H9 (cell line): ENCODE measurements around the gene LEMD1. TPM values are rescaled to one million over a fixed set of nuclear protein-coding genes. Genes with fewer than 3 reads are reported as not detected.

Experiments used
- DNase-seq: peaks from one replicate; pipeline ENCODE4 v3.0.0-alpha.2; 2017
- H2AFZ ChIP-seq: one replicate; pipeline ENCODE4 v1.6.1; 2013; ENCODE audit warnings: mild to moderate bottlenecking, low read length, control low read depth, moderate library complexity
- H2AK5ac ChIP-seq: 2 replicates; pipeline ENCODE4 v1.6.1; 2013; ENCODE audit warnings: low read length, control low read depth, mixed read lengths; ENCODE audit not compliant: insufficient read length
- H2BK120ac ChIP-seq: one replicate; pipeline ENCODE4 v1.6.1; 2013; ENCODE audit warnings: low read depth, mild to moderate bottlenecking, low read length, control low read depth, inconsistent platforms; ENCODE audit not compliant: poor library complexity, severe bottlenecking
- H2BK12ac ChIP-seq: 2 replicates; pipeline ENCODE4 v1.6.1; 2013; ENCODE audit warnings: low read length, control low read depth, mixed read lengths, low read depth; ENCODE audit not compliant: insufficient read length
- H2BK15ac ChIP-seq: 2 replicates; pipeline ENCODE4 v1.6.1; 2013; ENCODE audit warnings: low read depth, low read length, control low read depth
- H2BK20ac ChIP-seq: one replicate; pipeline ENCODE4 v1.6.1; 2013; ENCODE audit warnings: low read depth, mild to moderate bottlenecking, low read length, control low read depth, inconsistent platforms; ENCODE audit not compliant: poor library complexity, severe bottlenecking
- H2BK5ac ChIP-seq: 2 replicates; pipeline ENCODE4 v1.6.1; 2013; ENCODE audit warnings: low read length, control low read depth, mixed read lengths; ENCODE audit not compliant: insufficient read length
- H3K14ac ChIP-seq: 2 replicates; pipeline ENCODE4 v1.6.1; 2013; ENCODE audit warnings: low read length, control low read depth; ENCODE audit not compliant: insufficient read depth
- H3K18ac ChIP-seq: 2 replicates; pipeline ENCODE4 v1.6.1; 2013; ENCODE audit warnings: low read depth, mild to moderate bottlenecking, mixed read lengths, low read length, control low read depth; ENCODE audit not compliant: insufficient read length
- H3K23ac ChIP-seq: 2 replicates; pipeline ENCODE4 v1.6.1; 2013; ENCODE audit warnings: low read length, control low read depth, mixed read lengths, low read depth; ENCODE audit not compliant: insufficient read length
- H3K23me2 ChIP-seq: 2 replicates; pipeline ENCODE4 v1.6.1; 2013; ENCODE audit warnings: low read depth, mild to moderate bottlenecking, mixed read lengths, low read length, control low read depth; ENCODE audit not compliant: insufficient read length, poor library complexity, severe bottlenecking
- H3K27ac ChIP-seq: 2 replicates; pipeline ENCODE4 v1.5.1; 2013; ENCODE audit warnings: low read length, control low read depth, mixed read lengths, low read depth; ENCODE audit not compliant: insufficient read length
- H3K27me3 ChIP-seq: 2 replicates; pipeline ENCODE4 v1.6.1; 2013; ENCODE audit warnings: low read length, control low read depth, inconsistent platforms; ENCODE audit not compliant: insufficient read depth
- H3K4ac ChIP-seq: 2 replicates; pipeline ENCODE4 v1.6.1; 2013; ENCODE audit warnings: low read depth, mild to moderate bottlenecking, control low read depth, inconsistent platforms, low read length, moderate library complexity
- H3K4me1 ChIP-seq: 2 replicates; pipeline ENCODE4 v1.6.1; 2013; ENCODE audit warnings: low read length, control low read depth, inconsistent platforms; ENCODE audit not compliant: insufficient read depth
- H3K4me2 ChIP-seq: 2 replicates; pipeline ENCODE4 v1.6.1; 2013; ENCODE audit warnings: low read length, control low read depth, mixed read lengths; ENCODE audit not compliant: insufficient read length, insufficient read depth
- H3K56ac ChIP-seq: 2 replicates; pipeline ENCODE4 v1.6.1; 2013; ENCODE audit warnings: low read depth, mild to moderate bottlenecking, mixed read lengths, low read length, control low read depth; ENCODE audit not compliant: insufficient read length
- H3K79me1 ChIP-seq: 2 replicates; pipeline ENCODE4 v1.6.1; 2013; ENCODE audit warnings: low read depth, mild to moderate bottlenecking, moderate library complexity, low read length, control low read depth, inconsistent platforms; ENCODE audit not compliant: insufficient read depth, poor library complexity, severe bottlenecking
- H3K79me2 ChIP-seq: 2 replicates; pipeline ENCODE4 v1.6.1; 2013; ENCODE audit warnings: low read length, control low read depth, inconsistent platforms; ENCODE audit not compliant: insufficient read depth
- H3K9ac ChIP-seq: 2 replicates; pipeline ENCODE4 v1.6.1; 2013; ENCODE audit warnings: low read length, control low read depth, mixed read lengths; ENCODE audit not compliant: insufficient read length; ENCODE audit errors: extremely low read depth
- H3K9me3 ChIP-seq: one replicate; pipeline ENCODE4 v1.6.1; 2013; ENCODE audit warnings: low read depth, low read length, inconsistent platforms; ENCODE audit not compliant: control insufficient read depth
- H3T11ph ChIP-seq: one replicate; pipeline ENCODE4 v1.6.1; 2013; ENCODE audit warnings: mild to moderate bottlenecking, low read length, control low read depth, inconsistent platforms
- H4K20me1 ChIP-seq: one replicate; pipeline ENCODE4 v1.6.1; 2013; ENCODE audit not compliant: control insufficient read depth, insufficient read length, insufficient read depth
- H4K5ac ChIP-seq: 2 replicates; pipeline ENCODE4 v1.6.1; 2013; ENCODE audit warnings: low read depth, mild to moderate bottlenecking, mixed read lengths, low read length, control low read depth; ENCODE audit not compliant: insufficient read length
- H4K8ac ChIP-seq: replicated peaks from 2 replicates; pipeline ENCODE4 v1.6.1; 2013; ENCODE audit warnings: low read length, control low read depth, mixed read lengths, low read depth; ENCODE audit not compliant: insufficient read length
- H4K91ac ChIP-seq: 2 replicates; pipeline ENCODE4 v1.6.1; 2013; ENCODE audit warnings: low read depth, mild to moderate bottlenecking, moderate library complexity, mixed read lengths, low read length, control low read depth; ENCODE audit not compliant: insufficient read length
- H3K27ac Mint-ChIP-seq, 3 experiments: 2 replicates in 2 of 3; 3 replicates in 1 of 3; pipeline ENCODE4 v1.8.0; 2020 to 2021; ENCODE audit warnings: mixed read lengths in 3 of 3, mild to moderate bottlenecking in 1 of 3, moderate library complexity in 1 of 3
- H3K27me3 Mint-ChIP-seq: 2 replicates; pipeline ENCODE4 v1.8.0; 2021; ENCODE audit warnings: low read depth, mild to moderate bottlenecking, moderate library complexity, mixed read lengths
- H3K36me3 Mint-ChIP-seq, 3 experiments: 2 replicates in 2 of 3; 3 replicates in 1 of 3; pipeline ENCODE4 v1.8.0; 2020 to 2021; ENCODE audit warnings: low read depth in 3 of 3, mixed read lengths in 3 of 3; ENCODE audit not compliant: insufficient read depth in 1 of 3
- H3K4me1 Mint-ChIP-seq, 2 experiments: 2 replicates each; pipeline ENCODE4 v1.8.0; 2020; ENCODE audit warnings: mixed read lengths in 2 of 2
- H3K4me3 Mint-ChIP-seq, 2 experiments: 2 replicates in 1 of 2; 3 replicates in 1 of 2; pipeline ENCODE4 v1.8.0; 2020 to 2021; ENCODE audit warnings: mild to moderate bottlenecking in 2 of 2, mixed read lengths in 2 of 2, moderate library complexity in 1 of 2
- H3K9me3 Mint-ChIP-seq, 2 experiments: 2 replicates in 1 of 2; 3 replicates in 1 of 2; pipeline ENCODE4 v1.8.0; 2020; ENCODE audit warnings: mild to moderate bottlenecking in 2 of 2, mixed read lengths in 2 of 2, moderate library complexity in 1 of 2
- WGBS: extraction: QIAGEN DNeasy Blood & Tissue Kit; methylation state at CpG from one replicate; pipeline ENCODE4 v1.1.7; 2013; ENCODE audit warnings: missing lambda C conversion rate, low lambda C conversion rate, mixed read lengths; ENCODE audit not compliant: insufficient read length; ENCODE audit errors: extremely low coverage; 5-methylcytosine and 5-hydroxymethylcytosine counted together
- total RNA-seq: library from RNA; stranded (reverse); gene quantifications from 2 replicates; pipeline ENCODE4 v1.2.1, GENCODE V29; 2021
- TF ChIP-seq, protein P1 (sequence below): fragments of 200-600 bp; sonication (generic); conservative IDR thresholded peaks from 3 replicates; pipeline ENCODE4 v1.8.0; 2021; ENCODE audit warnings: antibody characterized with exemption, mild to moderate bottlenecking

The LEMD1 gene
- total RNA-seq, 1 experiment from 2014 or later: 11.8 TPM

DNA sequence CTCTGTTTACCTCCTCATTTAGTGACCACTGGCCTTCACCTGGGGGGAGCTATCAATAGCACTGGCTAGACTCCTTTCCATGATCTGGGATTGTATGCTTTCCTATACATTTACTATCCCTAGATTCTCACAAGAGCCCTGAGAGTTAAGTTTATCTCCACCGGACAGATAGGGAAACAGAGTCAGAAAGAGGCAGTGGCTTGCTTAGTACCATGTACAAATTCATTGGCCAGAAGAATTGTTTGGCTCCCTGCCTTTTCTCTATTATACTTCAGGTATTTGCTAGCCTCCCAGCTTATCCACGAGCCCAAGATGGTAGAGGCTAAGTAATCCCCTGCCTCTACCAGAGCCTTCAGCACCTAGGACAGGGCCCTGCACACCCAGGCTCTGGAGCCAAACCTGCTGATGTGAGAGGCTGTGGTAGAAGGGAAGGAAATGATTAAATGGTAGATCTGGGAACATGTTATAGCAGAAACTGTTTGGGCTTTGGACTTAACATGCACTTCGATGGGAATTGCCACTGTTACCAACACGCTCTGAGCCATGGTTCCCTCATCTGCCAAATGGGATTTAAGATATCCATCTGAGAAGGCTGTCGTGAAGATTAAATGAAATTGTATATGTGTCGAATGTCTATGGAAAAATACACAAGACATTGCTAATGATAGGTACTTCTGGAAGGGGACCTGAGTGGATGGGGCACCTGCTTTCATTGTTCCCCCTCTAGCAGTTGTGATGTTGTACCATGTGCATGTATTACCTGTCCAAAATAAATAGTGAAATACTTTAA lies 37.1 kb upstream of the LEMD1 start:
- H3K9me3 Mint-ChIP-seq: no peaks in the 10 kb centered on the region
- Histone ChIP-seq H2BK5ac (no peak overlapping the region), H3K14ac (no peak overlapping the region), H2BK12ac (no peak overlapping the region), H2AK5ac (no peak overlapping the region), H3K9me3 (no peaks in the 10 kb centered on the region), H3K4me2 (no peak overlapping the region), H3K4ac (no peak overlapping the region), H3K27ac (no peak overlapping the region), H3K79me2 (no peaks in the 10 kb centered on the region), H2BK15ac (no peak overlapping the region), H3K18ac (no peak overlapping the region), H3K23me2 (peaks cover 21% of the 10 kb centered on the region), H3K4me1 (peaks cover 8% of the 10 kb centered on the region), H3T11ph (no peak overlapping the region), H2BK120ac (no peak overlapping the region), H3K79me1 (peaks cover under 1% of the 10 kb centered on the region), H4K91ac (no peak overlapping the region), H3K9ac (no peak overlapping the region), H3K27me3 (no peaks in the 10 kb centered on the region; the same call in 1 of the 2 replicates), H2BK20ac (no peak overlapping the region), H4K5ac (no peak overlapping the region), H3K56ac (no peak overlapping the region), H4K8ac (no peak overlapping the region), H4K20me1 (no peaks in the 10 kb centered on the region), H2AFZ (no peak overlapping the region), H3K23ac (no peak overlapping the region)
- no CpG with 5 or more reads among the region's 6 CpGs for WGBS
- no peak overlapping the region for H3K4me3 Mint-ChIP-seq
- peaks cover 0 to 8% (median 5%) of the 10 kb centered on the region in 3 experiments; a peak in 5 of 7 replicates for H3K36me3 Mint-ChIP-seq
- TF ChIP-seq, protein P1, sequence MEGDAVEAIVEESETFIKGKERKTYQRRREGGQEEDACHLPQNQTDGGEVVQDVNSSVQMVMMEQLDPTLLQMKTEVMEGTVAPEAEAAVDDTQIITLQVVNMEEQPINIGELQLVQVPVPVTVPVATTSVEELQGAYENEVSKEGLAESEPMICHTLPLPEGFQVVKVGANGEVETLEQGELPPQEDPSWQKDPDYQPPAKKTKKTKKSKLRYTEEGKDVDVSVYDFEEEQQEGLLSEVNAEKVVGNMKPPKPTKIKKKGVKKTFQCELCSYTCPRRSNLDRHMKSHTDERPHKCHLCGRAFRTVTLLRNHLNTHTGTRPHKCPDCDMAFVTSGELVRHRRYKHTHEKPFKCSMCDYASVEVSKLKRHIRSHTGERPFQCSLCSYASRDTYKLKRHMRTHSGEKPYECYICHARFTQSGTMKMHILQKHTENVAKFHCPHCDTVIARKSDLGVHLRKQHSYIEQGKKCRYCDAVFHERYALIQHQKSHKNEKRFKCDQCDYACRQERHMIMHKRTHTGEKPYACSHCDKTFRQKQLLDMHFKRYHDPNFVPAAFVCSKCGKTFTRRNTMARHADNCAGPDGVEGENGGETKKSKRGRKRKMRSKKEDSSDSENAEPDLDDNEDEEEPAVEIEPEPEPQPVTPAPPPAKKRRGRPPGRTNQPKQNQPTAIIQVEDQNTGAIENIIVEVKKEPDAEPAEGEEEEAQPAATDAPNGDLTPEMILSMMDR: no peak
- peaks cover 28 to 32% of the 10 kb centered on the region in 2 experiments for H3K4me1 Mint-ChIP-seq
- no peak overlapping the region for H3K27ac Mint-ChIP-seq
- peak; percentile 76 for DNase-seq
- peaks cover 34% of the 10 kb centered on the region for H3K27me3 Mint-ChIP-seq
